Measurements from ENCODE around the gene WDR33. TPM values are rescaled to one million over a fixed set of nuclear protein-coding genes. Genes with fewer than 3 reads are reported as not detected.

Gene WDR33
- total and polyA plus RNA-seq, 2 donors (not counting 3 experiments of a cell fraction or from before 2014, with no cell fraction given) = 16.4 to 52.5 TPM

DNA sequence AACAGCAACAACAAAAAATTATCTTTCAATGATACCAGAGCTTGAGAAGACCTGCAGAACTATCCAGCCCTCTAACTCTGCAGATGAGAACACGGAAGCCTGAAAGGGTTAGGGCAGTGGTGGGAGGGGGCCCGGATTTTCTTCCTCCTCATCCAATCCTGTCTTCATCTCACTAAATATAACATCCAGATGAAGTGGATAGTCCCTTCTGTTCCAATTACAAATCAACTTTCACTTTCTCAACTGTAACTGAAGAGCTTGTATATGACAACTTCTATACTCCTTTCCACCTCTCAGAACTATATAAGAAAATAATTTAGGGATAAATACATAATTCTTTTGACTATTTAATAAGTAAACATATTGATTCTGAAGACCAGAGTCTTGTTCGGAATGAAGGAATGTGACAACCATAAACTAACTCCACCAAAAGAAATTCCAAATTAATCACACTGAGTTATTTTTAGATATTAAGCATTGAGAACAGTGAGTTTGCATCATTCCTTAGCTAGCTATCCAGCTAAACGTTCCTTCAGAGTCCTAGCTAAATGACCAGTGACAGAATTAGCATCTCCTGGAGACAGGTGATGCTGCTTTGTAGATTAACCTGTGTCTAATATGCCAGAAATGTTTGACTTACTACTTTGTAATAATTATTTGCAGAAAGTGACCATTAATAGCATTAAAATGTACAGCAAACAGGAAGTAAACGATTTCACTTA lies 77.0 kb downstream of the WDR33 start:
- ChIA-PET POLR2A (no interaction called here), CTCF (interaction anchor here (1.0 to 1.1 kb wide), 2 partner anchors 14 to 30 kb away, joined by 3 to 4 read pairs; no protein-coding TSS in a partner anchor)
- H3K36me3 ChIP-seq (ENCODE audit: control insufficient read depth in 2 of 2, extremely low read depth in 1 of 2, insufficient read depth in 2 of 2, low read length in 2 of 2) = no peaks in the 10 kb centered on the region
- dilution Hi-C loops (cut with MboI; ENCODE audit: extremely low pct_ligation_motif_present, low sequenced_read_pairs) = no loop called here
- H3K27me3 ChIP-seq (ENCODE audit: control insufficient read depth in 2 of 2, insufficient read depth in 2 of 2, low read length in 2 of 2) = no peaks in the 10 kb centered on the region
- no TSS peak for BruUV-seq (replicated peaks)
- H4K20me1 ChIP-seq (replicated peaks; ENCODE audit: control insufficient read depth, extremely low read depth, insufficient read depth, low read length) = no peaks in the 10 kb centered on the region
- H3K4me1 ChIP-seq (ENCODE audit: control insufficient read depth, extremely low read depth, insufficient read depth, low read length) = no peaks in the 10 kb centered on the region
- no peak overlapping the region for H3K4me2 ChIP-seq (ENCODE audit: insufficient read depth, low read length)
- TF ChIP-seq JUN (IDR thresholded peaks at IDR 0.05; ENCODE audit: borderline replicate concordance, insufficient read depth, insufficient read length, low read depth) (no peak), FOS (IDR thresholded peaks at IDR 0.05; ENCODE audit: borderline replicate concordance, insufficient read depth, low read length) (no peak), POLR2AphosphoS5 (IDR thresholded peaks at IDR 0.05; ENCODE audit: insufficient read depth, low read depth, low read length) (no peak), EZH2 (IDR thresholded peaks at IDR 0.05; ENCODE audit: borderline replicate concordance, low read depth, low read length, severe bottlenecking) (no peak), MAX (IDR thresholded peaks at IDR 0.05; ENCODE audit: insufficient read depth, insufficient read length) (no peak), MYC (IDR thresholded peaks at IDR 0.05; ENCODE audit: low read depth, low read length) (no peak), POLR2A (IDR thresholded peaks at IDR 0.05; ENCODE audit: low read depth, low read length) (no peak), GATA2 (IDR thresholded peaks at IDR 0.05; ENCODE audit: insufficient read depth, insufficient read length, low read depth, low read length) (no peak)
- TF ChIP-seq, protein P1, sequence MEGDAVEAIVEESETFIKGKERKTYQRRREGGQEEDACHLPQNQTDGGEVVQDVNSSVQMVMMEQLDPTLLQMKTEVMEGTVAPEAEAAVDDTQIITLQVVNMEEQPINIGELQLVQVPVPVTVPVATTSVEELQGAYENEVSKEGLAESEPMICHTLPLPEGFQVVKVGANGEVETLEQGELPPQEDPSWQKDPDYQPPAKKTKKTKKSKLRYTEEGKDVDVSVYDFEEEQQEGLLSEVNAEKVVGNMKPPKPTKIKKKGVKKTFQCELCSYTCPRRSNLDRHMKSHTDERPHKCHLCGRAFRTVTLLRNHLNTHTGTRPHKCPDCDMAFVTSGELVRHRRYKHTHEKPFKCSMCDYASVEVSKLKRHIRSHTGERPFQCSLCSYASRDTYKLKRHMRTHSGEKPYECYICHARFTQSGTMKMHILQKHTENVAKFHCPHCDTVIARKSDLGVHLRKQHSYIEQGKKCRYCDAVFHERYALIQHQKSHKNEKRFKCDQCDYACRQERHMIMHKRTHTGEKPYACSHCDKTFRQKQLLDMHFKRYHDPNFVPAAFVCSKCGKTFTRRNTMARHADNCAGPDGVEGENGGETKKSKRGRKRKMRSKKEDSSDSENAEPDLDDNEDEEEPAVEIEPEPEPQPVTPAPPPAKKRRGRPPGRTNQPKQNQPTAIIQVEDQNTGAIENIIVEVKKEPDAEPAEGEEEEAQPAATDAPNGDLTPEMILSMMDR (IDR thresholded peaks at IDR 0.05; ENCODE audit: extremely low read depth in 1 of 2, insufficient read depth in 1 of 2, low read depth in 1 of 2, low read length in 2 of 2) = no peak
- H3K79me2 ChIP-seq (ENCODE audit: control insufficient read depth, insufficient read depth, low read length) = no peaks in the 10 kb centered on the region
- no peak overlapping the region for H3K27ac ChIP-seq (ENCODE audit: insufficient read depth, low read depth, low read length)
- intact Hi-C loops (cut with micrococcal nuclease) = no loop called here
- H2AFZ ChIP-seq (ENCODE audit: low read depth, low read length) = no peak overlapping the region
- H3K9ac ChIP-seq (replicated peaks; ENCODE audit: extremely low read depth, insufficient read depth, low read length) = no peak overlapping the region
- no peaks in the 10 kb centered on the region for H3K9me3 ChIP-seq (replicated peaks; ENCODE audit: control insufficient read depth, insufficient read depth, low read length)
- H3K9me1 ChIP-seq (replicated peaks; ENCODE audit: control insufficient read depth, extremely low read depth, insufficient read depth, low read length) = no peaks in the 10 kb centered on the region
- H3K4me3 ChIP-seq (replicated peaks in 1 of 3; ENCODE audit: insufficient read depth in 1 of 3, low read depth in 1 of 3, low read length in 3 of 3) = no peak overlapping the region
- no peak for FAIRE-seq
- no peak for DNase-seq (ENCODE audit: low read depth, low spot score)

Measured in endothelial cell of umbilical vein (primary cell).